ENCODE data around the gene SLC2A1.

DNA sequence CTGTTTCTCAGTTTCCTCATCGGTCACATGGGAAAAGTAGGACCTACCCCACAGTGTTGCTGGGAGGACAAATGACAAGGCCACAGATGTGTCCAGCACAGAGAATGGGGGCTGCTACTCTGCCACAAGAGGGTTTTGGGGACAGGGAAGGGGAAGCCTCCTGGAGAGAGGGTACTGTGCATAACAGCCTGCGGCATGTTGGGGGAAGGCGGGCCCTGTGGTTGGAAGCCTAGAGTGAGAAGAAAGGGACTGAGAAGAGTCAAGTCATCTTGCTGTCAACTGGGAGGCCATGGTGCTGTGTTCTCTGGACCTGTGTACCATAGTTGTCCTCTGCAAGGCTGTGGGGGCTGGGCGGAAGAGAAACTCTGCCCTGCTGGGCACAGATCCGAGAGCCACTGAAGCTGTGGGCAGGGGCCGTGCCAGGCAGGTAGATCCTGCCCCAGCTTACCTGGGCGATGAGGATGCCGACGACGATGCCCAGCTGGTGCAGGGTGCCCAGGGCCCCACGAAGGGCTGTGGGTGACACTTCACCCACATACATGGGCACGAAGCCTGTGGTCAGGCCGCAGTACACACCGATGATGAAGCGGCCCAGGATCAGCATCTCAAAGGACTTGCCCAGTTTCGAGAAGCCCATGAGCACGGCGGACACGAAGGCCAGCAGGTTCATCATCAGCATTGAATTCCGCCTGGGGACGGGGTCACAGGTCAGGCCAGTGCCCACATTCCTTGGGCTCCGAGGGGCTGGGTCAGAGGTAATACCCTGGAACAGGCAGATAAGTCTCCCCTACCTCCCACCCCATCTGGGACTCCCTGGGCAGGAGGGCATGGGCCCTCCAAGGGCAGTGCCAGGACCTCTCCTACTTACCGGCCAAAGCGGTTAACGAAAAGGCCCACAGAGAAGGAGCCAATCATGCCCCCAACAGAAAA, 28.2 kb downstream of the SLC2A1 start:
- TF ChIP-seq, protein P1, sequence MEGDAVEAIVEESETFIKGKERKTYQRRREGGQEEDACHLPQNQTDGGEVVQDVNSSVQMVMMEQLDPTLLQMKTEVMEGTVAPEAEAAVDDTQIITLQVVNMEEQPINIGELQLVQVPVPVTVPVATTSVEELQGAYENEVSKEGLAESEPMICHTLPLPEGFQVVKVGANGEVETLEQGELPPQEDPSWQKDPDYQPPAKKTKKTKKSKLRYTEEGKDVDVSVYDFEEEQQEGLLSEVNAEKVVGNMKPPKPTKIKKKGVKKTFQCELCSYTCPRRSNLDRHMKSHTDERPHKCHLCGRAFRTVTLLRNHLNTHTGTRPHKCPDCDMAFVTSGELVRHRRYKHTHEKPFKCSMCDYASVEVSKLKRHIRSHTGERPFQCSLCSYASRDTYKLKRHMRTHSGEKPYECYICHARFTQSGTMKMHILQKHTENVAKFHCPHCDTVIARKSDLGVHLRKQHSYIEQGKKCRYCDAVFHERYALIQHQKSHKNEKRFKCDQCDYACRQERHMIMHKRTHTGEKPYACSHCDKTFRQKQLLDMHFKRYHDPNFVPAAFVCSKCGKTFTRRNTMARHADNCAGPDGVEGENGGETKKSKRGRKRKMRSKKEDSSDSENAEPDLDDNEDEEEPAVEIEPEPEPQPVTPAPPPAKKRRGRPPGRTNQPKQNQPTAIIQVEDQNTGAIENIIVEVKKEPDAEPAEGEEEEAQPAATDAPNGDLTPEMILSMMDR (IDR thresholded peaks at IDR 0.05; ENCODE audit: insufficient read depth, low read depth, low read length), result no peak
- no peak for TF ChIP-seq EZH2 (IDR thresholded peaks at IDR 0.05; ENCODE audit: insufficient read depth, low read length)
